Panc1 (cell line): ENCODE measurements around the gene SEC22A. TPM values are rescaled to one million over a fixed set of nuclear protein-coding genes. Genes with fewer than 3 reads are reported as not detected.

Experiments
- ATAC-seq: fragments of 200-7000 bp; cut with Tn5 transposase; 2 replicates; pipeline ENCODE4 v1.9.1; 2020; ENCODE audit warnings: mild to moderate bottlenecking, moderate library complexity
- BruUV-seq: library from RNA; stranded (reverse); fragments of 400-500 nt; replicated peaks from 2 replicates; lab custom pipeline; 2021; lab: Mats Ljungman, UMichigan
- CTCF ChIA-PET: fragments of 300-600 bp; sonication (Branson Sonifier 250); formaldehyde crosslinking; loops from one replicate; lab custom pipeline; 2022; ENCODE audit warnings: antibody characterized with exemption; lab: Charles Lee
- POLR2A ChIA-PET: fragments of 300-600 bp; sonication (Branson Sonifier 250); formaldehyde crosslinking; loops from one replicate; lab custom pipeline; 2022; ENCODE audit warnings: antibody characterized with exemption; lab: Charles Lee
- DNase-seq: peaks from one replicate; pipeline ENCODE4 v3.0.0-alpha.2; 2010; ENCODE audit warnings: low read depth, low spot score
- H3K27ac ChIP-seq: 2 replicates; pipeline ENCODE4 v1.5.1; 2011; ENCODE audit warnings: mild to moderate bottlenecking, low read length, inconsistent platforms
- H3K27me3 ChIP-seq: fragments of 200-500 bp; sonication (Bioruptor generic); 2 replicates; pipeline ENCODE4 v1.6.0; 2014; ENCODE audit warnings: low read length, inconsistent platforms; ENCODE audit not compliant: control insufficient read depth, insufficient read depth
- H3K36me3 ChIP-seq: fragments of 200-500 bp; sonication (Bioruptor generic); 2 replicates; pipeline ENCODE4 v1.5.1; 2014; ENCODE audit warnings: inconsistent platforms, mild to moderate bottlenecking, low read length, moderate library complexity; ENCODE audit not compliant: control insufficient read depth, insufficient read depth
- H3K4me1 ChIP-seq: 2 replicates; pipeline ENCODE4 v1.5.1; 2011; ENCODE audit warnings: inconsistent platforms, mild to moderate bottlenecking, low read length, moderate library complexity; ENCODE audit not compliant: control insufficient read depth, insufficient read depth
- H3K4me3 ChIP-seq, 2 experiments: 2 replicates each; pipeline ENCODE4 v1.5.1; 2011 to 2012; ENCODE audit warnings: low read depth in 2 of 2, low read length in 2 of 2, mild to moderate bottlenecking in 2 of 2, inconsistent platforms in 1 of 2, moderate library complexity in 1 of 2
- H3K9me3 ChIP-seq: fragments of 200-500 bp; sonication (Bioruptor generic); 2 replicates; pipeline ENCODE4 v1.5.1; 2014; ENCODE audit warnings: low read depth, mild to moderate bottlenecking, inconsistent platforms, low read length, moderate library complexity; ENCODE audit not compliant: control insufficient read depth, insufficient read depth
- CTCF ChIP-seq: fragments of 450-650 bp; IDR thresholded peaks from 2 replicates; pipeline ENCODE4 v1.5.1; 2017; ENCODE audit warnings: mild to moderate bottlenecking
- POLR2AphosphoS5 ChIP-seq: IDR thresholded peaks from 2 replicates; pipeline ENCODE4 v1.6.1; 2012; ENCODE audit warnings: mild to moderate bottlenecking, low read depth, low read length, moderate library complexity
- REST ChIP-seq, 2 experiments: IDR thresholded peaks; 2 replicates each; pipeline ENCODE4 v1.6.1; 2011 to 2012; ENCODE audit warnings: low read depth in 2 of 2, control low read depth in 1 of 2, low read length in 1 of 2, mild to moderate bottlenecking in 1 of 2, moderate library complexity in 1 of 2; ENCODE audit not compliant: insufficient read depth in 1 of 2
- SIN3A ChIP-seq: IDR thresholded peaks from 2 replicates; pipeline ENCODE4 v1.6.1; 2012; ENCODE audit warnings: low read depth, mild to moderate bottlenecking, low read length, moderate library complexity, borderline replicate concordance; ENCODE audit not compliant: insufficient read depth
- TCF7L2 ChIP-seq: IDR thresholded peaks from 2 replicates; pipeline ENCODE4 v1.6.1; 2011; ENCODE audit warnings: mild to moderate bottlenecking, low read depth, low read length, inconsistent platforms
- in situ Hi-C: cut with HindIII; loops from 2 replicates; pipeline ENCODE4 v1.10.0; 2016; ENCODE audit warnings: low sequenced_read_pairs, low pct_unique_long_range_greater_than_20kb
- intact Hi-C: fragments of 100-400 bp; cut with micrococcal nuclease; formaldehyde crosslinking; loops from one replicate; pipeline ENCODE4 v1.10.0; 2022; ENCODE audit not compliant: unreplicated experiment
- total RNA-seq: library from RNA; stranded (reverse); gene quantifications from one replicate; pipeline ENCODE4 v1.2.1, GENCODE V29; 2021; ENCODE audit not compliant: unreplicated experiment

SEC22A gene
- total RNA-seq, 1 experiment from 2014 or later: 22.7 TPM

- Histone ChIP-seq H3K9me3 (no peaks in the 10 kb centered on the region), H3K4me3 (no peak overlapping the region), H3K36me3 (no peaks in the 10 kb centered on the region), H3K4me1 (no peaks in the 10 kb centered on the region), H3K27ac (no peak overlapping the region), H3K27me3 (peaks cover 24% of the 10 kb centered on the region)
- TF ChIP-seq CTCF: no peak
- TF ChIP-seq POLR2AphosphoS5: no peak
- TF ChIP-seq TCF7L2: no peak
- no peak for TF ChIP-seq SIN3A
- TF ChIP-seq REST (IDR thresholded peaks at IDR 0.05; ENCODE audit: insufficient read depth in 1 of 2, low read depth in 2 of 2, low read length in 1 of 2): no peak
- DNase-seq: no peak
- BruUV-seq: no TSS peak
- in situ Hi-C loops (no loop called here), intact Hi-C loops (no loop called here)
- no peak for ATAC-seq
- POLR2A ChIA-PET: no interaction called here
- CTCF ChIA-PET: no interaction called here
Observed at GRCh38 chr3:123314359-123315270, 112.9 kb downstream of the SEC22A start.

- TF ChIP-seq SIN3A: no peak
- BruUV-seq: no TSS peak
- Histone ChIP-seq H3K4me1 (no peaks in the 10 kb centered on the region), H3K4me3 (no peak overlapping the region), H3K9me3 (no peaks in the 10 kb centered on the region), H3K27ac (no peak overlapping the region), H3K27me3 (peaks cover 24% of the 10 kb centered on the region), H3K36me3 (no peaks in the 10 kb centered on the region)
- intact Hi-C loops (no loop called here), in situ Hi-C loops (no loop called here)
- ATAC-seq: no peak
- ChIA-PET CTCF (no interaction called here), POLR2A (no interaction called here)
- no peak for DNase-seq
Observed at GRCh38 chr3:123315271-123315595, 113.5 kb downstream of the SEC22A start.

- no peak overlapping the region for H3K27ac ChIP-seq
- no peaks in the 10 kb centered on the region for H3K9me3 ChIP-seq
- BruUV-seq: no TSS peak
- no peaks in the 10 kb centered on the region for H3K36me3 ChIP-seq
- intact Hi-C loops (no loop called here), in situ Hi-C loops (no loop called here)
- ChIA-PET CTCF (no interaction called here), POLR2A (no interaction called here)
- H3K27me3 ChIP-seq: peaks cover 14% of the 10 kb centered on the region
- no peak for DNase-seq
- H3K4me3 ChIP-seq: no peak overlapping the region
- no peaks in the 10 kb centered on the region for H3K4me1 ChIP-seq
- no peak for ATAC-seq
- TF ChIP-seq POLR2AphosphoS5 (no peak), REST (IDR thresholded peaks at IDR 0.05; ENCODE audit: insufficient read depth in 1 of 2, low read depth in 2 of 2, low read length in 1 of 2) (no peak), CTCF (no peak), SIN3A (no peak), TCF7L2 (no peak)
Observed at GRCh38 chr3:123317716-123318115, 116.0 kb downstream of the SEC22A start.
